ENCODE measurements around the gene RPS6KB1. TPM values are rescaled to one million over a fixed set of nuclear protein-coding genes. Genes with fewer than 3 reads are reported as not detected.
"Not testable (repeated sequence)": the region's sequence is repeated elsewhere in the genome, so short reads cannot be mapped to it uniquely, and the experiment has no call there.

RPS6KB1 gene
- total RNA-seq, 2 experiments from 2014 or later: 41.6 to 44.8 TPM

DNA sequence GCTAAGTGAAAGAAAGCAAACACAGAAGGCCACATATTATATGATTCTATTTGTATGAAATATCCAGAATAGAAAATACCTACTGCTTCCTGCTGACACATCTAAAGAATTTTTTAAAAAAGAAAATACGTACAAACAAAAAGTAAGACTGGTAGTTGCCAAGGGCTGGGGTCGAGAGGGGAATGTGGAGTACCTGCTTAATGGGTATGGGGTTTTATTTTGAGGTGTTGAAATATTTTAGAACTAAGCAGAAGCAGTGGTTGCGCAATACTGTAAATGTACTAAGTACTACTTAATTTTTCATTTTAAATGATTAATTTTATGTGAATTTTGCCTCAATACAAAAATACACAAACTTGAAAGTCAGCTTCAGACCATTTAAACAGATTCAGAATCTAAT, 103.7 kb downstream of the RPS6KB1 start:
- H3K4me3 Mint-ChIP-seq; DNase-seq; POLR2A ChIA-PET; H3K4me1 Mint-ChIP-seq (ENCODE audit: low read depth); H3K36me3 Mint-ChIP-seq; H3K9me3 Mint-ChIP-seq; CTCF ChIA-PET; H3K27me3 Mint-ChIP-seq; H3K27ac Mint-ChIP-seq; intact Hi-C loops (cut with micrococcal nuclease): not testable (repeated sequence)

Other genes with a start within 250 kb of the RPS6KB1 start
- gene PTRH2, start 185.7 kb upstream of the RPS6KB1 start, total RNA-seq: 10 to 100 TPM; 35.9 TPM
- 100 to 1,000 TPM; 517 to 553 TPM for gene VMP1, start 185.5 kb upstream of the RPS6KB1 start, total RNA-seq
- 10 to 100 TPM; 11.0 to 12.7 TPM for gene TUBD1, start 178 bp upstream of the RPS6KB1 start, total RNA-seq
- gene RNFT1, start 71.6 kb downstream of the RPS6KB1 start, total RNA-seq: 10 to 100 TPM; 34.7 to 35.5 TPM
- gene HEATR6, start 185.8 kb downstream of the RPS6KB1 start, total RNA-seq: 10 to 100 TPM; 28.2 to 29.3 TPM

All from activated CD4-positive, alpha-beta memory T cell treated with anti-CD3 and anti-CD28 coated beads for 36 hours (primary cell).